ENCODE data around the gene SFSWAP. TPM values are rescaled to one million over a fixed set of nuclear protein-coding genes. Genes with fewer than 3 reads are reported as not detected.
A peak's percentile ranks its signal among the peaks of the same experiment; 100 is the strongest.

Gene SFSWAP
- total RNA-seq, 2 donors from 2014 or later, result 80.0 to 87.8 TPM

- Mint-ChIP-seq H3K27ac (no peak overlapping the region), H3K4me3 (no peak overlapping the region), H3K4me1 (peaks cover 11% of the 10 kb centered on the region), H3K36me3 (ENCODE audit: low read depth) (peaks cover 3% of the 10 kb centered on the region), H3K27me3 (no peaks in the 10 kb centered on the region)
- no peaks in the 10 kb centered on the region for H3K9me3 ChIP-seq (ENCODE audit: control insufficient read depth, low read length, poor library complexity, severe bottlenecking)
- DNase-seq (no peak), ATAC-seq (no peak)
Observed at GRCh38 chr12:131754184-131754583, 43.3 kb downstream of the SFSWAP start.

- ATAC-seq, result peak; percentile 85
- no peak for DNase-seq
- Mint-ChIP-seq H3K27me3 (no peaks in the 10 kb centered on the region), H3K27ac (no peak overlapping the region), H3K4me3 (no peak overlapping the region), H3K4me1 (peaks cover 11% of the 10 kb centered on the region), H3K36me3 (ENCODE audit: low read depth) (peaks cover 3% of the 10 kb centered on the region)
- H3K9me3 ChIP-seq (ENCODE audit: control insufficient read depth, low read length, poor library complexity, severe bottlenecking), result no peaks in the 10 kb centered on the region
Observed at GRCh38 chr12:131755305-131756113, 44.6 kb downstream of the SFSWAP start.

GRCh38 chr12:131756441-131756840 is 45.6 kb downstream of the SFSWAP start:
- DNase-seq (no peak), ATAC-seq (no peak)
- H3K4me3 Mint-ChIP-seq, result no peak overlapping the region
- peaks cover 13% of the 10 kb centered on the region for H3K4me1 Mint-ChIP-seq
- H3K27ac Mint-ChIP-seq, result no peak overlapping the region
- peaks cover 6% of the 10 kb centered on the region for H3K36me3 Mint-ChIP-seq (ENCODE audit: low read depth)
- H3K27me3 Mint-ChIP-seq, result no peaks in the 10 kb centered on the region
- no peaks in the 10 kb centered on the region for H3K9me3 ChIP-seq (ENCODE audit: control insufficient read depth, low read length, poor library complexity, severe bottlenecking)

GRCh38 chr12:131757111-131757510 is 46.2 kb downstream of the SFSWAP start:
- H3K27ac Mint-ChIP-seq, result no peak overlapping the region
- peaks cover 13% of the 10 kb centered on the region for H3K4me1 Mint-ChIP-seq
- no peaks in the 10 kb centered on the region for H3K27me3 Mint-ChIP-seq
- H3K36me3 Mint-ChIP-seq (ENCODE audit: low read depth), result peaks cover 6% of the 10 kb centered on the region
- no peak overlapping the region for H3K4me3 Mint-ChIP-seq
- ATAC-seq, result no peak
- no peaks in the 10 kb centered on the region for H3K9me3 ChIP-seq (ENCODE audit: control insufficient read depth, low read length, poor library complexity, severe bottlenecking)
- no peak for DNase-seq

GRCh38 chr12:131758016-131758739 is 47.3 kb downstream of the SFSWAP start:
- ATAC-seq (no peak), DNase-seq (no peak)
- peaks cover 8% of the 10 kb centered on the region for H3K4me1 Mint-ChIP-seq
- H3K36me3 Mint-ChIP-seq (ENCODE audit: low read depth), result peaks cover 6% of the 10 kb centered on the region
- no peak overlapping the region for H3K4me3 Mint-ChIP-seq
- H3K9me3 ChIP-seq (ENCODE audit: control insufficient read depth, low read length, poor library complexity, severe bottlenecking), result no peaks in the 10 kb centered on the region
- no peaks in the 10 kb centered on the region for H3K27me3 Mint-ChIP-seq
- H3K27ac Mint-ChIP-seq, result peak overlapping the region; percentile 49

- H3K27me3 Mint-ChIP-seq, result no peaks in the 10 kb centered on the region
- ATAC-seq (no peak), DNase-seq (no peak)
- peaks cover 8% of the 10 kb centered on the region for H3K4me1 Mint-ChIP-seq
- no peak overlapping the region for H3K4me3 Mint-ChIP-seq
- H3K36me3 Mint-ChIP-seq (ENCODE audit: low read depth), result peaks cover 6% of the 10 kb centered on the region
- H3K27ac Mint-ChIP-seq, result no peak overlapping the region
- no peaks in the 10 kb centered on the region for H3K9me3 ChIP-seq (ENCODE audit: control insufficient read depth, low read length, poor library complexity, severe bottlenecking)
Observed at GRCh38 chr12:131759176-131759575, 48.3 kb downstream of the SFSWAP start.

- Mint-ChIP-seq H3K36me3 (ENCODE audit: low read depth) (peaks cover 8% of the 10 kb centered on the region), H3K4me1 (peaks cover 5% of the 10 kb centered on the region), H3K27ac (peak overlapping the region; percentile 74), H3K4me3 (no peak overlapping the region), H3K27me3 (no peaks in the 10 kb centered on the region)
- DNase-seq (no peak), ATAC-seq (no peak)
- H3K9me3 ChIP-seq (ENCODE audit: control insufficient read depth, low read length, poor library complexity, severe bottlenecking), result no peaks in the 10 kb centered on the region
Observed at GRCh38 chr12:131761638-131762037, 50.7 kb downstream of the SFSWAP start.

GRCh38 chr12:131764738-131765137 is 53.8 kb downstream of the SFSWAP start:
- no peak overlapping the region for H3K4me3 Mint-ChIP-seq
- ATAC-seq (no peak), DNase-seq (no peak)
- H3K27ac Mint-ChIP-seq, result no peak overlapping the region
- no peaks in the 10 kb centered on the region for H3K9me3 ChIP-seq (ENCODE audit: control insufficient read depth, low read length, poor library complexity, severe bottlenecking)
- H3K4me1 Mint-ChIP-seq, result peaks cover 2% of the 10 kb centered on the region
- peaks cover 8% of the 10 kb centered on the region for H3K36me3 Mint-ChIP-seq (ENCODE audit: low read depth)
- H3K27me3 Mint-ChIP-seq, result no peaks in the 10 kb centered on the region

GRCh38 chr12:131765961-131766360 is 55.1 kb downstream of the SFSWAP start:
- H3K36me3 Mint-ChIP-seq (ENCODE audit: low read depth), result peaks cover 8% of the 10 kb centered on the region
- no peak overlapping the region for H3K27ac Mint-ChIP-seq
- no peaks in the 10 kb centered on the region for H3K27me3 Mint-ChIP-seq
- no peak for ATAC-seq
- peaks cover 2% of the 10 kb centered on the region for H3K4me1 Mint-ChIP-seq
- no peak overlapping the region for H3K4me3 Mint-ChIP-seq
- no peaks in the 10 kb centered on the region for H3K9me3 ChIP-seq (ENCODE audit: control insufficient read depth, low read length, poor library complexity, severe bottlenecking)
- no peak for DNase-seq

GRCh38 chr12:131766382-131767107 is 55.7 kb downstream of the SFSWAP start:
- no peaks in the 10 kb centered on the region for H3K9me3 ChIP-seq (ENCODE audit: control insufficient read depth, low read length, poor library complexity, severe bottlenecking)
- Mint-ChIP-seq H3K4me1 (no peaks in the 10 kb centered on the region), H3K36me3 (ENCODE audit: low read depth) (peaks cover 5% of the 10 kb centered on the region), H3K27ac (no peak overlapping the region), H3K4me3 (no peak overlapping the region), H3K27me3 (no peaks in the 10 kb centered on the region)
- ATAC-seq (no peak), DNase-seq (no peak)

GRCh38 chr12:131770120-131770519 is 59.2 kb downstream of the SFSWAP start:
- DNase-seq (no peak), ATAC-seq (no peak)
- Mint-ChIP-seq H3K4me1 (peaks cover 26% of the 10 kb centered on the region), H3K4me3 (no peak overlapping the region), H3K27me3 (no peaks in the 10 kb centered on the region), H3K36me3 (ENCODE audit: low read depth) (peaks cover 8% of the 10 kb centered on the region), H3K27ac (no peak overlapping the region)
- H3K9me3 ChIP-seq (ENCODE audit: control insufficient read depth, low read length, poor library complexity, severe bottlenecking), result no peaks in the 10 kb centered on the region

- Mint-ChIP-seq H3K27me3 (no peaks in the 10 kb centered on the region), H3K4me3 (no peak overlapping the region), H3K27ac (peak overlapping the region; percentile 78), H3K36me3 (ENCODE audit: low read depth) (peaks cover 6% of the 10 kb centered on the region), H3K4me1 (peaks cover 32% of the 10 kb centered on the region)
- no peak for ATAC-seq
- no peak for DNase-seq
- no peaks in the 10 kb centered on the region for H3K9me3 ChIP-seq (ENCODE audit: control insufficient read depth, low read length, poor library complexity, severe bottlenecking)
Observed at GRCh38 chr12:131771965-131772364, 61.1 kb downstream of the SFSWAP start.

GRCh38 chr12:131773582-131774221 is 62.8 kb downstream of the SFSWAP start:
- H3K4me1 Mint-ChIP-seq, result peaks cover 32% of the 10 kb centered on the region
- H3K36me3 Mint-ChIP-seq (ENCODE audit: low read depth), result peaks cover 6% of the 10 kb centered on the region
- H3K27me3 Mint-ChIP-seq, result no peaks in the 10 kb centered on the region
- H3K27ac Mint-ChIP-seq, result peak overlapping the region; percentile 78
- DNase-seq (no peak), ATAC-seq (peak; percentile 59)
- H3K4me3 Mint-ChIP-seq, result peak overlapping the region; percentile 47
- H3K9me3 ChIP-seq (ENCODE audit: control insufficient read depth, low read length, poor library complexity, severe bottlenecking), result no peaks in the 10 kb centered on the region
